Keratinocyte (primary cell): ENCODE data around the gene PTPRN2. TPM values are rescaled to one million over a fixed set of nuclear protein-coding genes. Genes with fewer than 3 reads are reported as not detected.

Experiments used
- DNase-seq: peaks from one replicate; pipeline ENCODE4 v3.0.0-alpha.2; 2011; ENCODE audit warnings: low read depth, missing footprints, low spot score
- FAIRE-seq: peaks from 2 replicates; lab custom pipeline; 2011; peaks lifted over from hg19 to GRCh38; lab: Jason Lieb, UNC
- H2AFZ ChIP-seq: 2 replicates; pipeline ENCODE4 v1.6.0; 2012; ENCODE audit warnings: low read length, control low read depth, inconsistent platforms; ENCODE audit not compliant: control insufficient read depth
- H3K27ac ChIP-seq: 2 replicates; pipeline ENCODE4 v1.5.1; 2011; ENCODE audit warnings: low read length; ENCODE audit not compliant: control insufficient read depth, insufficient read depth
- H3K27me3 ChIP-seq: 3 replicates; pipeline ENCODE4 v1.6.0; 2011; ENCODE audit warnings: low read length; ENCODE audit not compliant: control insufficient read depth, insufficient read depth; ENCODE audit errors: extremely low read depth
- H3K36me3 ChIP-seq, 2 experiments: 2 replicates in 1 of 2; 3 replicates in 1 of 2; pipeline ENCODE4 v1.5.1; 2011; ENCODE audit warnings: low read length in 2 of 2, mild to moderate bottlenecking in 1 of 2; ENCODE audit not compliant: control insufficient read depth in 2 of 2, insufficient read depth in 2 of 2; ENCODE audit errors: extremely low read depth in 1 of 2
- H3K4me1 ChIP-seq: 3 replicates; pipeline ENCODE4 v1.5.1; 2011; ENCODE audit warnings: low read length; ENCODE audit not compliant: control insufficient read depth, insufficient read depth; ENCODE audit errors: extremely low read depth
- H3K4me2 ChIP-seq: 3 replicates; pipeline ENCODE4 v1.6.0; 2011; ENCODE audit warnings: low read depth, low read length; ENCODE audit not compliant: control insufficient read depth, insufficient read depth; ENCODE audit errors: extremely low read depth
- H3K4me3 ChIP-seq, 3 experiments: fragments of 200-600 bp in 1 of 3; sonication (generic) in 1 of 3; 2 replicates in 2 of 3; 3 replicates in 1 of 3; pipeline ENCODE4 v1.5.1; 2011 to 2016; ENCODE audit warnings: low read length in 3 of 3, mild to moderate bottlenecking in 3 of 3, control low read depth in 2 of 3, inconsistent platforms in 1 of 3, low read depth in 1 of 3, mixed read lengths in 1 of 3, mixed run types in 1 of 3, moderate library complexity in 1 of 3; ENCODE audit not compliant: control insufficient read depth in 2 of 3, insufficient read depth in 2 of 3; ENCODE audit errors: extremely low read depth in 1 of 3
- H3K79me2 ChIP-seq: 2 replicates; pipeline ENCODE4 v1.6.0; 2012; ENCODE audit warnings: low read length; ENCODE audit not compliant: control insufficient read depth, insufficient read depth
- H3K9ac ChIP-seq: 3 replicates; pipeline ENCODE4 v1.6.0; 2011; ENCODE audit warnings: low read length; ENCODE audit not compliant: control insufficient read depth, insufficient read depth; ENCODE audit errors: extremely low read depth
- H3K9me1 ChIP-seq: 3 replicates; pipeline ENCODE4 v1.6.0; 2011; ENCODE audit warnings: low read length; ENCODE audit not compliant: control insufficient read depth, insufficient read depth; ENCODE audit errors: extremely low read depth
- H3K9me3 ChIP-seq: 2 replicates; pipeline ENCODE4 v1.5.1; 2012; ENCODE audit warnings: low read depth, low read length; ENCODE audit not compliant: control insufficient read depth
- H4K20me1 ChIP-seq: 3 replicates; pipeline ENCODE4 v1.6.0; 2011; ENCODE audit warnings: low read length; ENCODE audit not compliant: control insufficient read depth, insufficient read depth; ENCODE audit errors: extremely low read depth
- CTCF ChIP-seq, 3 experiments: IDR thresholded peaks in 1 of 3; conservative IDR thresholded peaks in 1 of 3; optimal IDR thresholded peaks in 1 of 3; 2 replicates in 2 of 3; 3 replicates in 1 of 3; pipeline versions ENCODE3 to v1.5.1; 2011; ENCODE audit warnings: low read length in 3 of 3, mild to moderate bottlenecking in 3 of 3, moderate library complexity in 2 of 3, control low read depth in 1 of 3, inconsistent platforms in 1 of 3; ENCODE audit not compliant: insufficient read depth in 2 of 3; ENCODE audit errors: extremely low read depth in 1 of 3
- EZH2 ChIP-seq: IDR thresholded peaks from one replicate; pipeline ENCODE4 v1.6.1; 2012; ENCODE audit warnings: inconsistent platforms, mild to moderate bottlenecking, low read length, moderate library complexity
- dilution Hi-C: fragments of 300-500 bp; cut with MboI; formaldehyde crosslinking; loops from one replicate; pipeline ENCODE4 v1.7.0; 2020; ENCODE audit warnings: low sequenced_read_pairs; ENCODE audit not compliant: extremely low pct_ligation_motif_present
- polyA plus RNA-seq, 5 experiments: library from polyadenylated mRNA; depleted of rRNA in 3 of 5; stranded (reverse) in 3 of 5; stranded (forward) in 1 of 5; unstranded in 1 of 5; fragments of >200 nt; gene quantifications; 1 replicate in 1 of 5; 2 replicates in 3 of 5; 3 replicates in 1 of 5; pipeline versions ENCODE4 v1.2.1 to v1.2.3, GENCODE V29; 2011 to 2012; ENCODE audit warnings: missing spikeins in 2 of 5, low read depth in 1 of 5, low replicate concordance in 1 of 5

Gene PTPRN2
- polyA plus RNA-seq, 1 donor (not counting 4 experiments of a cell fraction or from before 2014, with no cell fraction given), result not detected

- H2AFZ ChIP-seq, result no peak overlapping the region
- H4K20me1 ChIP-seq, result no peaks in the 10 kb centered on the region
- no peak for FAIRE-seq
- no peaks in the 10 kb centered on the region for H3K4me1 ChIP-seq
- no peak for TF ChIP-seq EZH2
- no peak for TF ChIP-seq CTCF (optimal IDR thresholded peaks at IDR 0.05 in 1 of 3, IDR thresholded peaks at IDR 0.05 in 1 of 3, conservative IDR thresholded peaks at IDR 0.05 in 1 of 3; ENCODE audit: extremely low read depth in 1 of 3, insufficient read depth in 2 of 3, low read length in 3 of 3)
- H3K9me3 ChIP-seq, result no peaks in the 10 kb centered on the region
- no peaks in the 10 kb centered on the region for H3K9me1 ChIP-seq
- DNase-seq, result no peak
- no peak overlapping the region for H3K4me3 ChIP-seq
- dilution Hi-C loops, result no loop called here
- peaks cover 26% of the 10 kb centered on the region for H3K27me3 ChIP-seq
- H3K79me2 ChIP-seq, result no peaks in the 10 kb centered on the region
- H3K27ac ChIP-seq, result no peak overlapping the region
- H3K4me2 ChIP-seq, result no peak overlapping the region
- no peaks in the 10 kb centered on the region for H3K36me3 ChIP-seq
- H3K9ac ChIP-seq, result no peak overlapping the region
Measured at GRCh38 chr7:158584407-158584806, 3.2 kb downstream of the PTPRN2 start.

- Histone ChIP-seq H3K27me3 (peaks cover 20% of the 10 kb centered on the region), H4K20me1 (no peaks in the 10 kb centered on the region), H3K9me1 (no peaks in the 10 kb centered on the region), H3K79me2 (no peaks in the 10 kb centered on the region), H3K9ac (no peak overlapping the region), H3K4me2 (no peak overlapping the region), H3K4me3 (no peak overlapping the region), H3K27ac (no peak overlapping the region), H2AFZ (no peak overlapping the region), H3K4me1 (no peaks in the 10 kb centered on the region), H3K36me3 (no peaks in the 10 kb centered on the region), H3K9me3 (no peaks in the 10 kb centered on the region)
- no peak for DNase-seq
- no peak for TF ChIP-seq EZH2
- TF ChIP-seq CTCF (optimal IDR thresholded peaks at IDR 0.05 in 1 of 3, IDR thresholded peaks at IDR 0.05 in 1 of 3, conservative IDR thresholded peaks at IDR 0.05 in 1 of 3; ENCODE audit: extremely low read depth in 1 of 3, insufficient read depth in 2 of 3, low read length in 3 of 3), result no peak
- FAIRE-seq, result no peak
- dilution Hi-C loops, result no loop called here
Measured at GRCh38 chr7:158583810-158584209, 3.8 kb downstream of the PTPRN2 start.
